H1 (cell line): ENCODE measurements around the gene HSPA1A. TPM values are rescaled to one million over a fixed set of nuclear protein-coding genes. Genes with fewer than 3 reads are reported as not detected.

Experiments used
- KDM4A ChIP-seq: IDR thresholded peaks from one replicate; pipeline ENCODE4 v1.7.1; 2012; ENCODE audit warnings: low read depth, mild to moderate bottlenecking, moderate library complexity, low read length, inconsistent platforms; ENCODE audit not compliant: severe bottlenecking
- polyA plus RNA-seq, 7 experiments: library from polyadenylated mRNA; depleted of rRNA in 3 of 7; stranded (reverse) in 5 of 7; unstranded in 2 of 7; fragments of >200 nt in 5 of 7; fragments of 200-250 nt in 2 of 7; gene quantifications; 1 replicate in 5 of 7; 2 replicates in 1 of 7; 4 replicates in 1 of 7; pipeline versions ENCODE4 v1.2.1 to v1.2.3, GENCODE V29; 2011 to 2013; ENCODE audit warnings: missing spikeins in 2 of 7, mixed read lengths in 2 of 7
- total RNA-seq: library from RNA; stranded (reverse); fragmentation: NEBNext Ultra II Directional; extraction: Animal tissue kit (Norgen Biotek cat#: 25700); gene quantifications from 2 replicates; pipeline ENCODE4 v1.2.1, GENCODE V29; 2021
- TF ChIP-seq, protein P1 (sequence below): IDR thresholded peaks from 2 replicates; pipeline ENCODE4 v1.6.1; 2011; ENCODE audit warnings: low read length, improper control_type of control experiment

HSPA1A gene
- total and polyA plus RNA-seq, 2 of the 8 experiments (the other 6 are each of a cell fraction or from before 2014, with no cell fraction given) = 40.7 to 54.0 TPM

DNA sequence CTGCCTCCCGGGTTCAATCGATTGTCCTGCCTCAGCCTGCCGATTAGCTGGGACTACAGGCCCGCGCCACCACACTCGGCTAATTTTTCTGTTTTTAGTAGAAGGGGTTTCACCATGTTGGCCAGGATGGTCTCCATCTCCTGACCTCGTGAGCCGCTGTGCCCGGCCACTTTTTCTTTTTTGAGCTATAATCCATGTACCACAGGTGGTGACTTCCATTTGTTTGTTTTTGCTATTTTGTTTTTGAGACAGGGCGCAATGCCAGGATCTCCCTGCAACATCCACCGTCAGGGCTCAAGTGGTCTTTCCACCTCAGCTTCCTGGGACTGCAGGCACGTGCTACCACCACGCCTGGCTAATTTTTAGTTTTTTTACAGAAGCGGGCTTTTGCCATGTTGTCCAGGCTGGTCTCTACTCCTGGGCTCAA lies 20.7 kb downstream of the HSPA1A start (continued):
- TF ChIP-seq, protein P1, sequence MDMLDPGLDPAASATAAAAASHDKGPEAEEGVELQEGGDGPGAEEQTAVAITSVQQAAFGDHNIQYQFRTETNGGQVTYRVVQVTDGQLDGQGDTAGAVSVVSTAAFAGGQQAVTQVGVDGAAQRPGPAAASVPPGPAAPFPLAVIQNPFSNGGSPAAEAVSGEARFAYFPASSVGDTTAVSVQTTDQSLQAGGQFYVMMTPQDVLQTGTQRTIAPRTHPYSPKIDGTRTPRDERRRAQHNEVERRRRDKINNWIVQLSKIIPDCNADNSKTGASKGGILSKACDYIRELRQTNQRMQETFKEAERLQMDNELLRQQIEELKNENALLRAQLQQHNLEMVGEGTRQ = no peak
- TF ChIP-seq KDM4A = no peak
